GM23338 (cell line): ENCODE measurements around the gene SCN4A. TPM values are rescaled to one million over a fixed set of nuclear protein-coding genes. Genes with fewer than 3 reads are reported as not detected.

Source experiments
- ATAC-seq: fragments of 200-7000 bp; cut with Tn5 transposase; 3 replicates; pipeline ENCODE4 v1.9.1; 2020
- DNase-seq: peaks from one replicate; pipeline ENCODE4 v3.0.0-alpha.2; 2015; ENCODE audit warnings: low spot score
- H2AFZ ChIP-seq: fragments of 200-600 bp; sonication (generic); 2 replicates; pipeline ENCODE4 v1.8.0; 2016; ENCODE audit warnings: antibody characterized with exemption, mild to moderate bottlenecking, moderate library complexity
- H3F3A ChIP-seq: fragments of 200-600 bp; sonication (generic); replicated peaks from 2 replicates; pipeline ENCODE4 v1.8.0; 2017; ENCODE audit warnings: antibody characterized with exemption, mixed run types, low read depth
- H3K27ac ChIP-seq: fragments of 200-600 bp; sonication (generic); 2 replicates; pipeline ENCODE4 v1.6.1; 2016; ENCODE audit warnings: low read depth
- H3K27me3 ChIP-seq: fragments of 200-600 bp; sonication (generic); 2 replicates; pipeline ENCODE4 v1.8.0; 2016; ENCODE audit warnings: mild to moderate bottlenecking, mixed run types, moderate library complexity; ENCODE audit not compliant: insufficient read depth
- H3K36me3 ChIP-seq: fragments of 200-600 bp; sonication (generic); 2 replicates; pipeline ENCODE4 v1.8.0; 2016; ENCODE audit warnings: mild to moderate bottlenecking; ENCODE audit not compliant: insufficient read depth
- H3K4me1 ChIP-seq: fragments of 200-600 bp; sonication (generic); 2 replicates; pipeline ENCODE4 v1.8.0; 2016; ENCODE audit warnings: mild to moderate bottlenecking, moderate library complexity; ENCODE audit not compliant: insufficient read depth
- H3K4me2 ChIP-seq: fragments of 200-600 bp; sonication (generic); 2 replicates; pipeline ENCODE4 v1.7.1; 2017; ENCODE audit warnings: mixed run types
- H3K4me3 ChIP-seq: fragments of 200-600 bp; sonication (generic); 2 replicates; pipeline ENCODE4 v1.6.1; 2016; ENCODE audit warnings: mixed run types
- H3K79me2 ChIP-seq: fragments of 200-600 bp; sonication (generic); replicated peaks from 2 replicates; pipeline ENCODE4 v1.8.0; 2017; ENCODE audit warnings: mild to moderate bottlenecking; ENCODE audit not compliant: insufficient read depth
- H3K9me2 ChIP-seq: fragments of 200-600 bp; sonication (generic); 2 replicates; pipeline ENCODE4 v1.8.0; 2017; ENCODE audit not compliant: insufficient read depth
- H4K20me1 ChIP-seq: fragments of 200-600 bp; sonication (generic); replicated peaks from 2 replicates; pipeline ENCODE4 v1.8.0; 2017; ENCODE audit warnings: mild to moderate bottlenecking; ENCODE audit not compliant: insufficient read depth
- H3K27ac Mint-ChIP-seq: 2 replicates; pipeline ENCODE4 v1.8.0; 2020; ENCODE audit warnings: inconsistent platforms, mild to moderate bottlenecking, moderate library complexity, mixed read lengths
- H3K27me3 Mint-ChIP-seq: 3 replicates; pipeline ENCODE4 v1.8.0; 2022; ENCODE audit warnings: low read depth, mild to moderate bottlenecking, moderate library complexity, mixed read lengths, inconsistent platforms; ENCODE audit not compliant: insufficient read depth, poor library complexity
- H3K36me3 Mint-ChIP-seq: 3 replicates; pipeline ENCODE4 v1.8.0; 2021; ENCODE audit warnings: low read depth, mild to moderate bottlenecking, inconsistent platforms, moderate library complexity, mixed read lengths
- H3K4me1 Mint-ChIP-seq: 3 replicates; pipeline ENCODE4 v1.8.0; 2020; ENCODE audit warnings: mild to moderate bottlenecking, inconsistent platforms, mixed read lengths
- H3K4me3 Mint-ChIP-seq: 3 replicates; pipeline ENCODE4 v1.8.0; 2021; ENCODE audit warnings: moderate library complexity, mild to moderate bottlenecking, inconsistent platforms, mixed read lengths
- H3K9me3 Mint-ChIP-seq: 3 replicates; pipeline ENCODE4 v1.8.0; 2020; ENCODE audit warnings: moderate library complexity, mild to moderate bottlenecking, inconsistent platforms, mixed read lengths
- EZH2phosphoT487 ChIP-seq: fragments of 200-600 bp; sonication (generic); IDR thresholded peaks from one replicate; pipeline ENCODE4 v1.8.1; 2018; ENCODE audit warnings: antibody characterized with exemption; ENCODE audit not compliant: unreplicated experiment
- JUNB ChIP-seq: IDR thresholded peaks from one replicate; pipeline ENCODE4 v1.6.1; 2016; ENCODE audit warnings: antibody characterized with exemption; ENCODE audit not compliant: unreplicated experiment
- NANOG ChIP-seq: IDR thresholded peaks from 2 replicates; pipeline ENCODE4 v1.6.1; 2016; ENCODE audit warnings: antibody characterized with exemption, borderline replicate concordance
- POLR2AphosphoS5 ChIP-seq: IDR thresholded peaks from 2 replicates; pipeline ENCODE4 v1.6.1; 2016; ENCODE audit warnings: antibody characterized with exemption, low read depth
- STAT1 ChIP-seq: IDR thresholded peaks from one replicate; pipeline ENCODE4 v1.6.1; 2016; ENCODE audit warnings: antibody characterized with exemption; ENCODE audit not compliant: unreplicated experiment
- polyA plus RNA-seq: library from polyadenylated mRNA; unstranded; fragments of >200 nt; fragmentation: Nextera tagmentation; extraction: Ambion mirVana; gene quantifications from 2 replicates; pipeline ENCODE4 v1.2.1, GENCODE V29; 2016
- total RNA-seq: library from RNA; depleted of rRNA; stranded (reverse); fragments of >200 nt; shearing (Covaris generic); gene quantifications from 2 replicates; pipeline ENCODE4 v1.2.3, GENCODE V29; 2014
- TF ChIP-seq, protein P1 (sequence below): fragments of 250-450 bp; sonication (Bioruptor Pico); IDR thresholded peaks from 2 replicates; pipeline ENCODE4 v1.5.0; 2020; ENCODE audit warnings: mild to moderate bottlenecking, moderate library complexity
- TF ChIP-seq, protein P2 (sequence below), 2 experiments: fragments of 200-600 bp in 1 of 2; sonication (generic) in 1 of 2; conservative IDR thresholded peaks; 2 replicates each; pipeline versions ENCODE4 v1.5.1 to v1.6.1; 2016 to 2017; ENCODE audit warnings: antibody characterized with exemption in 2 of 2, low read depth in 2 of 2, mild to moderate bottlenecking in 2 of 2, moderate library complexity in 1 of 2

Gene SCN4A
- total and polyA plus RNA-seq, 2 experiments from 2014 or later = 2.3 to 7.9 TPM

DNA sequence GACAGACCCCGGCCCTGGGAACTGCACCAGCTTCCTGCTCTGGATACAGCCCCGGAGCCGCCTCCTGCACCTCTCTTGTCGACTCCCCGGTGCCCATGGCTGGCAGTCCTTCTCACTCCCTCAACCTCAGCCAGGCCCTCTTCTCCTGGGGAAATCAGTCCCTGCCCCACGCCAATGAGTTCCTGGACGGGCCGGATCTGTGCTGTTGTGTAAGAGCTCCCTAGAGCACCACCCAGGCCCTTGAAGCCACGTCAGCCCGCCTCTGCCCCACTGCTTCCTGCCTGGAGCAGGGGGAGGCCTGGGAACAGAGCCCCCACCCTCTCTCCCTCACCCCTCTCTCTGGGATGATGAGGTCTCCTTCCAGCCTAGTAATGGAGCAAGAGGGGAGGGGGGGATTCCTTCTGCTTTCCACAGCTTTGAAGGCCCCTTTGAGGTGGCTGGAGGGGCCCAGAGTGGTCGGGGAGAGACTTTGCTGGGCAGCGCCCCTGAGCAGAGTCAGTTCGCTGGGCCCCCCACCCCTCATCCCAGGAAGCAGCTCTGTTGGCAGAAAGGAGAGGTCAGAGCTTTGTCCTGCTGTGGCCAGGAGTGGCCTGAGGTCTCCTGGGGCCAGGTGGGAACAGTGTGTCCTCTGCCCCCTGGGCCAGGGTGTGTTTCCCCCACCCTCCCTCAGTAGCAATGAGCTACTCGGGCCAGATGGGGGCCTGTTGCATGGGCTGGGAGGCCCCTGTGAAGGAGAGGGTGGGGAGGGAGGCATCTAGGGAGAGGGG, 29.2 kb upstream of the SCN4A start (continued):
- no peak for TF ChIP-seq STAT1
- no peak for TF ChIP-seq JUNB
- no peak for TF ChIP-seq NANOG
- no peak for TF ChIP-seq POLR2AphosphoS5
- TF ChIP-seq, protein P1, sequence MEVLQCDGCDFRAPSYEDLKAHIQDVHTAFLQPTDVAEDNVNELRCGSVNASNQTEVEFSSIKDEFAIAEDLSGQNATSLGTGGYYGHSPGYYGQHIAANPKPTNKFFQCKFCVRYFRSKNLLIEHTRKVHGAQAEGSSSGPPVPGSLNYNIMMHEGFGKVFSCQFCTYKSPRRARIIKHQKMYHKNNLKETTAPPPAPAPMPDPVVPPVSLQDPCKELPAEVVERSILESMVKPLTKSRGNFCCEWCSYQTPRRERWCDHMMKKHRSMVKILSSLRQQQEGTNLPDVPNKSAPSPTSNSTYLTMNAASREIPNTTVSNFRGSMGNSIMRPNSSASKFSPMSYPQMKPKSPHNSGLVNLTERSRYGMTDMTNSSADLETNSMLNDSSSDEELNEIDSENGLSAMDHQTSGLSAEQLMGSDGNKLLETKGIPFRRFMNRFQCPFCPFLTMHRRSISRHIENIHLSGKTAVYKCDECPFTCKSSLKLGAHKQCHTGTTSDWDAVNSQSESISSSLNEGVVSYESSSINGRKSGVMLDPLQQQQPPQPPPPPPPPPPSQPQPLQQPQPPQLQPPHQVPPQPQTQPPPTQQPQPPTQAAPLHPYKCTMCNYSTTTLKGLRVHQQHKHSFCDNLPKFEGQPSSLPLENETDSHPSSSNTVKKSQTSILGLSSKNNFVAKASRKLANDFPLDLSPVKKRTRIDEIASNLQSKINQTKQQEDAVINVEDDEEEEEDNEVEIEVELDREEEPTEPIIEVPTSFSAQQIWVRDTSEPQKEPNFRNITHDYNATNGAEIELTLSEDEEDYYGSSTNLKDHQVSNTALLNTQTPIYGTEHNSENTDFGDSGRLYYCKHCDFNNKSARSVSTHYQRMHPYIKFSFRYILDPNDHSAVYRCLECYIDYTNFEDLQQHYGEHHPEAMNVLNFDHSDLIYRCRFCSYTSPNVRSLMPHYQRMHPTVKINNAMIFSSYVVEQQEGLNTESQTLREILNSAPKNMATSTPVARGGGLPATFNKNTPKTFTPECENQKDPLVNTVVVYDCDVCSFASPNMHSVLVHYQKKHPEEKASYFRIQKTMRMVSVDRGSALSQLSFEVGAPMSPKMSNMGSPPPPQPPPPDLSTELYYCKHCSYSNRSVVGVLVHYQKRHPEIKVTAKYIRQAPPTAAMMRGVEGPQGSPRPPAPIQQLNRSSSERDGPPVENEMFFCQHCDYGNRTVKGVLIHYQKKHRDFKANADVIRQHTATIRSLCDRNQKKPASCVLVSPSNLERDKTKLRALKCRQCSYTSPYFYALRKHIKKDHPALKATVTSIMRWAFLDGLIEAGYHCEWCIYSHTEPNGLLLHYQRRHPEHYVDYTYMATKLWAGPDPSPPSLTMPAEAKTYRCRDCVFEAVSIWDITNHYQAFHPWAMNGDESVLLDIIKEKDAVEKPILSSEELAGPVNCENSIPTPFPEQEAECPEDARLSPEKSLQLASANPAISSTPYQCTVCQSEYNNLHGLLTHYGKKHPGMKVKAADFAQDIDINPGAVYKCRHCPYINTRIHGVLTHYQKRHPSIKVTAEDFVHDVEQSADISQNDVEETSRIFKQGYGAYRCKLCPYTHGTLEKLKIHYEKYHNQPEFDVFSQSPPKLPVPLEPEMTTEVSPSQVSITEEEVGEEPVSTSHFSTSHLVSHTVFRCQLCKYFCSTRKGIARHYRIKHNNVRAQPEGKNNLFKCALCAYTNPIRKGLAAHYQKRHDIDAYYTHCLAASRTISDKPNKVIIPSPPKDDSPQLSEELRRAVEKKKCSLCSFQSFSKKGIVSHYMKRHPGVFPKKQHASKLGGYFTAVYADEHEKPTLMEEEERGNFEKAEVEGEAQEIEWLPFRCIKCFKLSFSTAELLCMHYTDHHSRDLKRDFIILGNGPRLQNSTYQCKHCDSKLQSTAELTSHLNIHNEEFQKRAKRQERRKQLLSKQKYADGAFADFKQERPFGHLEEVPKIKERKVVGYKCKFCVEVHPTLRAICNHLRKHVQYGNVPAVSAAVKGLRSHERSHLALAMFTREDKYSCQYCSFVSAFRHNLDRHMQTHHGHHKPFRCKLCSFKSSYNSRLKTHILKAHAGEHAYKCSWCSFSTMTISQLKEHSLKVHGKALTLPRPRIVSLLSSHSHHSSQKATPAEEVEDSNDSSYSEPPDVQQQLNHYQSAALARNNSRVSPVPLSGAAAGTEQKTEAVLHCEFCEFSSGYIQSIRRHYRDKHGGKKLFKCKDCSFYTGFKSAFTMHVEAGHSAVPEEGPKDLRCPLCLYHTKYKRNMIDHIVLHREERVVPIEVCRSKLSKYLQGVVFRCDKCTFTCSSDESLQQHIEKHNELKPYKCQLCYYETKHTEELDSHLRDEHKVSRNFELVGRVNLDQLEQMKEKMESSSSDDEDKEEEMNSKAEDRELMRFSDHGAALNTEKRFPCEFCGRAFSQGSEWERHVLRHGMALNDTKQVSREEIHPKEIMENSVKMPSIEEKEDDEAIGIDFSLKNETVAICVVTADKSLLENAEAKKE (CRISPR knock-in tag) = no peak

DNA sequence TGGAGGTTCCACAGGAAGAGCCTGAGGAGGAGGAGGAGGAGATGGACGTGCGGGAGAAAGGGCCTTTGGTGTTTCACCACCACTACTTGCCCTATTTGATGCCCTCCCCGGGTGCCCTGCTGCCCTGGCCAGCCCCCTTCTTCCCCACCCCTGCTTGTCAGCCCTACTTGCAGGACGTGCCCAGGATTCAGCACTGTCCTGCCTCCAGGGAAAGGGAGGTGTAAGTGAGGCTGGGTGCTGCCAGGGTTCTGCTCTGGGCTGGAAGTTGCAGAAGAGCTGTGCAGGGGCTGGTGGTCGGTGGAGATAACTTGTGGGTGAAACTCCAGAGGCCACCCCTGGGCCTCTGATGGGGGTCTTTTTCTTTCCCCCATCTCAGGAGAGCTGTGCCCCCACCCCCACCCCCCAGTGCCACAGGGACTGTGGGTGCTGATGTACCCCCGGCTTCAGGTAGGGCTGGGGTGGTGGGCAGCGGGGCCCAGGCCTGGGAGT, 28.4 kb upstream of the SCN4A start:
- Histone ChIP-seq H4K20me1 (no peaks in the 10 kb centered on the region), H3K9me2 (no peaks in the 10 kb centered on the region), H3K36me3 (no peaks in the 10 kb centered on the region), H3K27ac (no peak overlapping the region), H3K4me1 (peaks cover 10% of the 10 kb centered on the region), H3K79me2 (no peaks in the 10 kb centered on the region), H3K27me3 (peaks cover 22% of the 10 kb centered on the region), H3F3A (no peaks in the 10 kb centered on the region), H2AFZ (no peak overlapping the region), H3K4me3 (no peak overlapping the region), H3K4me2 (no peak overlapping the region)
- H3K27ac Mint-ChIP-seq = no peak overlapping the region
- DNase-seq = no peak
- H3K9me3 Mint-ChIP-seq = no peaks in the 10 kb centered on the region; the same call in 2 of the 3 replicates
- no peak for ATAC-seq
- H3K4me3 Mint-ChIP-seq = no peak overlapping the region
- H3K36me3 Mint-ChIP-seq = no peaks in the 10 kb centered on the region
- H3K4me1 Mint-ChIP-seq = peaks cover 24% of the 10 kb centered on the region
- H3K27me3 Mint-ChIP-seq = peaks cover 25% of the 10 kb centered on the region
- TF ChIP-seq, protein P1 (CRISPR knock-in tag) = no peak
- TF ChIP-seq, protein P2, sequence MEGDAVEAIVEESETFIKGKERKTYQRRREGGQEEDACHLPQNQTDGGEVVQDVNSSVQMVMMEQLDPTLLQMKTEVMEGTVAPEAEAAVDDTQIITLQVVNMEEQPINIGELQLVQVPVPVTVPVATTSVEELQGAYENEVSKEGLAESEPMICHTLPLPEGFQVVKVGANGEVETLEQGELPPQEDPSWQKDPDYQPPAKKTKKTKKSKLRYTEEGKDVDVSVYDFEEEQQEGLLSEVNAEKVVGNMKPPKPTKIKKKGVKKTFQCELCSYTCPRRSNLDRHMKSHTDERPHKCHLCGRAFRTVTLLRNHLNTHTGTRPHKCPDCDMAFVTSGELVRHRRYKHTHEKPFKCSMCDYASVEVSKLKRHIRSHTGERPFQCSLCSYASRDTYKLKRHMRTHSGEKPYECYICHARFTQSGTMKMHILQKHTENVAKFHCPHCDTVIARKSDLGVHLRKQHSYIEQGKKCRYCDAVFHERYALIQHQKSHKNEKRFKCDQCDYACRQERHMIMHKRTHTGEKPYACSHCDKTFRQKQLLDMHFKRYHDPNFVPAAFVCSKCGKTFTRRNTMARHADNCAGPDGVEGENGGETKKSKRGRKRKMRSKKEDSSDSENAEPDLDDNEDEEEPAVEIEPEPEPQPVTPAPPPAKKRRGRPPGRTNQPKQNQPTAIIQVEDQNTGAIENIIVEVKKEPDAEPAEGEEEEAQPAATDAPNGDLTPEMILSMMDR (conservative IDR thresholded peaks at IDR 0.05; ENCODE audit: low read depth in 2 of 2) = no peak
- no peak for TF ChIP-seq JUNB
- TF ChIP-seq EZH2phosphoT487 = no peak
